GM10847 (cell line): Measurements from ENCODE around the gene BCAP31.

ENCODE experiments used
- POLR2A ChIP-seq: IDR thresholded peaks from 2 replicates; pipeline ENCODE4 v1.6.1; 2011; ENCODE audit not compliant: insufficient read length; ENCODE audit errors: extremely low read depth

BCAP31 gene

DNA sequence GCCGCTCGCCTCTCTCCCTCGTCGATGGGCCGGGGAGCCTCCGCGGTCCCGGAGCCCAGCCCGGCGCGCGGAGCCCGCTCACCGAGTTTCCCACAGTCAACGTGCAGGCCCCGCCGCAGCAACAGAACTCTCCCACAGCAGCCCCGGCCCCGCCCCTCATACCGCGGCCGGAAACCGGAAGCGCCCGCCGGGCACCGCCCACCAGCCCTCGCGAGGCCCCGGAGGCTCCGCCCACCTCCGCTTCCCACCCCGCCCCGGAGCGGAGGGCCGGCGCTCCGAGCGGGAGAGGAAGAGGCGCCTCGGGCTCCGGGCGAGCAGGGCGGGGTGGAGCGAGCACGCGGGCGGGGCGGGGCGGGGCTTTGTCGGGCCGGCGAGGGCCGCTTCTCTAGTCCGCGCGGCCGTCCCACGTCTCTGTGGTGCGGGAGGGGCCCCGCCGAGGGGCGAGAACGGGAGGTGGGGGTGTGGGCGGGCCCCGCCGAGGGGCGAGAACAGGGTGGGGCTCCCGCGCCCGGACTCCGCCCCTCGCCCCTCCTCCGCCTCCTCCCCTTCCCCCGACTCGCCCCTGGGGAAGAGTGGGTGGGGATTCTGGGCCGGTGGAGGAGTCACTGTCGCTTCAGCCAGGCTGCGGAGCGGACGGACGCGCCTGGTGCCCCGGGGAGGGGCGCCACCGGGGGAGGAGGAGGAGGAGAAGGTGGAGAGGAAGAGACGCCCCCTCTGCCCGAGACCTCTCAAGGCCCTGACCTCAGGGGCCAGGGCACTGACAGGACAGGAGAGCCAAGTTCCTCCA lies at the start of gene BCAP31, which contains the start of gene ABCD1:
TSS of gene BCAP31 (minus strand) at position 136 of the 787 bp plus-strand sequence. CDS start 1,143 bp downstream, outside the sequence.
TSS of gene ABCD1 (plus strand) at position 605 of the 787 bp plus-strand sequence. CDS start 411 bp downstream, outside the sequence.
- TF ChIP-seq POLR2A, result peak; percentile 78

DNA sequence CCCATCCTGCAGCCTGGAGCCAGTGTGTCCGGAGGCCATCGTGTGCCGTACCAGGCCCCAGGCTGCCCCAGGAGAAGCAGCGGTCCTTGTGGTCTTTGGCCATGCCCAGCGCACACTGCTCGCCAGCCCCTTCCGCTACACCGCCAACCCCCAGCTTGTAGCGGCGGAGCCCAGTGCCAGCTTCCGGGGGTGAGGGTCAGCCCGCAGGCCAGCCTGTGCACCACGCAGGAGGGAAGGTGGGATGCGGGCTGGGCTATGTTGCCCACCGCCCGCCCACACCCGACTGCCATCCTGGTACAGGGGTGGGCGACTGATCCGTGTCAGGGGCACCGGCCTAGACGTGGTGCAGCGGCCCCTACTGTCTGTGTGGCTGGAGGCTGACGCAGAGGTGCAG lies 49.0 kb upstream of the BCAP31 start:
- no peak for TF ChIP-seq POLR2A

DNA sequence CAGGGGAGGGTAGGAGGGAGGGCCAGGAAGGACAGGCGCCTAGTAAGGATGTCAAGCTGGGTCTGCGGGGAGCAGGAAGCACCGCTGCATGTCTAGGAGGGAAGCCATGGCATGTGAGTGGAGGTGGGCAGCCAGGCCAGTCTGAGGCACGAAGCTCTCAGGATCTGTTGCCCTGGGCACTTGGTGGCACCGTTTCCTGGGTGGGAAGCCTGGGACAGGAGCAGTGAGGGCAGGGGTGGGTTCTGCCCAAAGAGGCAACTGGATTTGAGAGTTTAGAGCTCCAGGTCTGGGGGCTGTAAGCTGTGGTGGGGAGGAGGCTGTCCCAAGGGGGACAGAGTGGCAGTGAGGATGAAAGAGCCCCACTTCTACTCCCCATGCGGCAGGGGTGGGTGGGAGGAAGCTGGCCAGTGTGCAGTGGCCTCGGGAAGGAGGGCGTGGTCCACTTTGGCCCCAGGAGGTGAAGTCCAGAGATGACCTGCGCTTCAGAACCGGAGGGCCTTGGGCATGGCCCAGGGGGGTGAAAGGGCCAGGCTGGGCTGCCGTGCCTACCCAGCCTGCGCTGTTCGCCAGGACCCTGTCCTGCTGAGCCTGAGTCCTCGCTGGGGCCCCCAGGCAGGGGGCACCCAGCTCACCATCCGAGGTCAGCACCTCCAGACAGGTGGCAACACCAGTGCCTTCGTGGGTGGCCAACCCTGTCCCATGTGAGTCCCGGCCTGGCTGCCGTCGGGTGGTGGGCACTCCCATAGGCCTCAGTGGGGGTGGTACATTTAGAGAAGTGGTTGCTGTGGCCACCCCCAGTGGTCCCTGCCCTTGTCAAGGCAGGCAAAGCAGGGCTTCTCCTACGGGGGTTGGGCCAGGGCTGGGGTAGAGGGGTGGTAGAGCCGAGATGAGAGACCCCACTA lies 48.4 kb upstream of the BCAP31 start:
- TF ChIP-seq POLR2A, result no peak

DNA sequence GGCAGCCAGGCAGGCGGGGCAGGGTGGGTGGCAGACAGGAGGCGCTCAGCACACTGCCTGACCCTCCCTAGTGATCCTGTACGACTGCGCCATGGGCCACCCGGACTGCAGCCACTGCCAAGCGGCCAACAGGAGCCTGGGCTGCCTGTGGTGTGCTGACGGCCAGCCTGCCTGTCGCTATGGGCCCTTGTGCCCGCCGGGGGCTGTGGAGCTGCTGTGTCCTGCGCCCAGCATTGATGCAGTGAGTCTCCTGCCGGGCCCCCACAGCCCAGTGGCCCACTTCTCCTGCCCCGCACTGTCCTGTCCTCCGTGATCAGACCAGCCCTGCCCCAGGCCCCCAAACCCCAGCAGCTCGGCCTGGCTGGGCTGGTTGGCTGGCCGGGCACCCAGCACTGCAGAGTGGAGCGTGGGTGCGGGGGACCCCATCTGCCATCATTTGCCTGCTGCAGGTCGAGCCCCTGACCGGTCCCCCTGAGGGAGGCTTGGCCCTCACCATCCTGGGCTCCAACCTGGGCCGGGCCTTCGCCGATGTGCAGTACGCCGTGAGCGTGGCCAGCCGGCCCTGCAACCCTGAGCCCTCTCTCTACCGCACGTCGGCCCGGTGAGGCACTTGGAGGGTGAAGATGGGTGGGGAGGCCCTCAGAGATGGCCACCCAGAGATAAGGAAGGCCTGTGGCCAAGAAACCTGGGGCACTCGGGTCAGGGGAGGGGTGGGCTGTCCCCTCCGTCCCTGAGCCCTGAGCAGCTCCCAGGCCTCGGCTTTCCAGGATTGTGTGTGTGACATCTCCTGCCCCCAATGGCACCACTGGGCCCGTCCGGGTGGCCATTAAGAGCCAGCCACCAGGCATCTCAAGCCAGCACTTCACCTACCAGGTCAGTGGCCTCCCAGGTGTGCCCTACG lies 47.5 kb upstream of the BCAP31 start:
- TF ChIP-seq POLR2A, result no peak

DNA sequence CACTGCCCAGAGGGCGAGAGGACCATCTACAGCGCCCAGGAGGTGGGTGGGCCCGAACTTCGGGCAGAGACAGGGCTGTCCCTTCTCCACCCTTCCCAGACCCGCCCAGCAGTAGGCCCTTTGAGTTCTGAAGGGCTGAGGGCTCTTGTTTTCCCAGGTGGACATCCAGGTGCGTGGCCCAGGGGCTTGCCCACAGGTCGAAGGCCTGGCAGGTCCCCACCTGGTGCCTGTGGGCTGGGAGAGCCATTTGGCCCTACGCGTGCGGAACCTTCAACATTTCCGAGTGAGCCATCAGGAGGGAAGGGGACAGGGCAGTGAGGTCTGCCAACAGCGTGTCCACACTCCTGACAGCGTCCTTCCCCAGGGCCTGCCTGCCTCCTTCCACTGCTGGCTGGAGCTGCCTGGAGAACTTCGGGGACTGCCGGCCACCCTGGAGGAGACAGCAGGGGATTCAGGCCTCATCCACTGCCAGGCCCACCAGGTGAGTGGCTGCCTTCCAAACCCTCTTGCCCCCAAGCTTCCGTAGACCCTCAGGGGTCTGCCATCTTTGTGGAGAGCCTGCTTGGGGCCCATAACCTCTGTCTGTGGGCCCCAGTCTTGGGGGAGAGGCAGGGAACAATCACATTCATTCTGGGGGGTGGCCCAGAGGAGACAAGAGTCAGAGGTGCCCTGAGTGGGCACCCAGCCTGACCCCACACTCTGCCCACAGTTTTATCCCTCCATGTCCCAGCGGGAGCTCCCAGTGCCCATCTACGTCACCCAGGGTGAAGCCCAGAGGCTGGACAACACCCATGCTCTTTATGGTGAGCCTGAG lies 46.6 kb upstream of the BCAP31 start:
- no peak for TF ChIP-seq POLR2A

DNA sequence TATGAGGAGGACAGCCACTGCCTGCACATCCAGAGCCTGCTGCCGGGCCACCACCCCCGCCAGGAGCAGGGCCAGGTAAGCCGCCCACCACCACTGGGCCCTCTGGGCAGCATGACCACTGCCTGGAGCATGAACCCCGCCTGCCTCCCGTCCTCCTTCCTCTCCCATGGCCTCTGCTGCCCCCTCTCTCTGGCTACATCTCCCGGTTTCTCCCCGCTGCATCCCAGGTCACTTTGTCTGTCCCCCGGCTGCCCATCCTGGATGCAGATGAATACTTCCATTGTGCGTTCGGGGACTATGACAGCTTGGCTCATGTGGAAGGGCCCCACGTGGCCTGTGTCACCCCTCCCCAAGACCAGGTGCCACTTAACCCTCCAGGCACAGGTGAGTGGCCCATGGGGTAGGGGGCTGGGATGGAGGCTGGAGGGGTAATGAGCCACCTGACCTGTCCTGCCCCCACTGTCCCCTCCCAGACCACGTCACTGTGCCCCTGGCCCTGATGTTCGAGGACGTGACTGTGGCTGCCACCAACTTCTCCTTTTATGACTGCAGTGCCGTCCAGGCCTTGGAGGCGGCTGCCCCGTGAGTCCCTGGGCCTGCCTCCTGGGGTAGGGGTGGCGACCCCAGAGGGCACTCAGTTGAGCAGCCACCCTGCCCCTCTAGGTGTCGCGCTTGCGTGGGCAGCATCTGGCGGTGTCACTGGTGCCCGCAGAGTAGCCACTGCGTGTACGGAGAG lies 45.8 kb upstream of the BCAP31 start:
- TF ChIP-seq POLR2A, result no peak

DNA sequence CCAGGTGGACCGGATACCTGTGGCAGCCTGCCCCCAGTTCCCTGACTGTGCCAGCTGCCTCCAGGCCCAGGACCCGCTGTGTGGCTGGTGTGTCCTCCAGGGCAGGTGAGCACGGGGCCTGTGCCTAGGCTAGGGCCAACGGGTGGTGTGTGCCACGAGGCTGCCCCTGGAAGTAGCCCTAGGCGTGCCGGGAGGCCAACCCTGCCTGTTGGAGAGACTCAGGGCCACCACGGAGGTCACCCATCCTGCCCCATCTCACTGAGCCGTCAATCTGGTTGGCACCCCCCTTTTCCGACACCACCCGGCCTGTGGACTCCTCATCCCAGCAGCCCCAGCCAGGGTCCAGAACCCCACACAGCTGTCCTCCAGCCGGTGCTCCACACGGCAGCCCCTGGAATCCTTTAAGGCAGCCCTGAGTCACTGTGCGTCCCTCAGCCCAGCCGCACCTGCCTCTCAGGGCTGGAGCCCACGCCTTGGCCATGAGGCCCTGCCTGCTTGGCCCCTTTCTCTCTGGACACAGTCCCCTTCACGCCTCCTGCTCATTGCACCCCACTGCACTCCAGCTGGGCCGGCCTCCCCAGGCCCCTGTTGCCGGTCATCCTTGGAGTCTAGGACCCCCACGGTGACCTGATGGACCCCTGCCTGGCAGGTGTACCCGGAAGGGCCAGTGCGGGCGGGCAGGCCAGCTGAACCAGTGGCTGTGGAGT lies 45.1 kb upstream of the BCAP31 start:
- TF ChIP-seq POLR2A, result no peak

DNA sequence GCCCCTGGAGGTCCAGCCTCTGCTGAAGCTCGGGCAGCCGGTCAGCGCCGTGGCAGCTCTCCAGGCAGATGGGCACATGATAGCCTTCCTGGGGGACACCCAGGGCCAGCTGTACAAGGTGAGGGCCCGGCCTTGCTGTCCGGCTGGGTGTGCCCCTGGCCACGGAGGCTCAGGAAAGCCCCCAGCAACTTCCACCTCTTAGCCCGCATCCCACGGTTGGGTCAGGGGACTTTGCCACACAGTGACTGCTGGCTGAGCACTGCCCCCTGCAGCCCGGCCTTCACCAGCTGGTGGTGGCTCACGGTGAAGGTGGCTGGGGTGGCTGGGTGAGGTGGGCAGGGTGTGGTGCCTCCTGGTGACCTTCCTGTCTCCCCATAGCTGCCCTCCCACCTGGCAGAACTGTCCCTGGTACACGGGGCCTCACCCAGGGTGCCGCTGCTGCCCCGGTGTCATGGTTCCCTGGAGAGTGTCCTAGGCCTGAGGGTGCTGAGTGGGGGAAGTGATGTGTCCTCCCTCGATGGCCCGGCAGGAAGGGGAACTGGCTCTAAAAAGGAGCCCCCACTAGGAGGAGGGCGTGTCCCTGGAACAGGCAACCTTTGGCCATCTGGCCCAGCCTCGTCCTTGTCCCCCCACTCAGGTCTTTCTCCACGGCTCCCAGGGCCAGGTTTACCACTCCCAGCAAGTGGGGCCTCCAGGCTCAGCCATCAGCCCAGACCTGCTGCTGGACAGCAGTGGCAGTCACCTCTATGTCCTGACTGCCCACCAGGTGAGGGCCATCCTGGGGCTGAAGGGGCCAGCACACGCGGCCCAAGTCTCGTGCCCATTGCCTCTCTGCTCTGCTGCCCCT lies 44.3 kb upstream of the BCAP31 start:
- TF ChIP-seq POLR2A, result no peak

DNA sequence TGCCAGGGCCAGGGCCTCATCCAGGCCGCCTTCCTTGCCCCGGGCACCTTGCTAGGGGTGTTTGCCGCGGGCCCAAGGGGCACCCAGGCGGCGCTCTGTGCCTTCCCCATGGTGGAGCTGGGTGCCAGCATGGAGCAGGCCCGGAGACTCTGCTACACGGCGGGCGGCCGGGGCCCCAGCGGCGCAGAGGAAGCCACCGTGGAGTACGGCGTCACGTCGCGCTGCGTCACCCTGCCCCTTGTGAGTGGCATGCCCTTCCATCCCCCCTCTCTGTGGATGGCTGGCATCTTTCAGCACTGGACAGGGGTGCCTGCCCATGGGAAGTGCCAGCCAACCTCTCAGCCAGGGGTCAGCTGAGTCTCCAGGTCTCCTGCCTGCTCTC lies 43.5 kb upstream of the BCAP31 start:
- TF ChIP-seq POLR2A, result no peak

DNA sequence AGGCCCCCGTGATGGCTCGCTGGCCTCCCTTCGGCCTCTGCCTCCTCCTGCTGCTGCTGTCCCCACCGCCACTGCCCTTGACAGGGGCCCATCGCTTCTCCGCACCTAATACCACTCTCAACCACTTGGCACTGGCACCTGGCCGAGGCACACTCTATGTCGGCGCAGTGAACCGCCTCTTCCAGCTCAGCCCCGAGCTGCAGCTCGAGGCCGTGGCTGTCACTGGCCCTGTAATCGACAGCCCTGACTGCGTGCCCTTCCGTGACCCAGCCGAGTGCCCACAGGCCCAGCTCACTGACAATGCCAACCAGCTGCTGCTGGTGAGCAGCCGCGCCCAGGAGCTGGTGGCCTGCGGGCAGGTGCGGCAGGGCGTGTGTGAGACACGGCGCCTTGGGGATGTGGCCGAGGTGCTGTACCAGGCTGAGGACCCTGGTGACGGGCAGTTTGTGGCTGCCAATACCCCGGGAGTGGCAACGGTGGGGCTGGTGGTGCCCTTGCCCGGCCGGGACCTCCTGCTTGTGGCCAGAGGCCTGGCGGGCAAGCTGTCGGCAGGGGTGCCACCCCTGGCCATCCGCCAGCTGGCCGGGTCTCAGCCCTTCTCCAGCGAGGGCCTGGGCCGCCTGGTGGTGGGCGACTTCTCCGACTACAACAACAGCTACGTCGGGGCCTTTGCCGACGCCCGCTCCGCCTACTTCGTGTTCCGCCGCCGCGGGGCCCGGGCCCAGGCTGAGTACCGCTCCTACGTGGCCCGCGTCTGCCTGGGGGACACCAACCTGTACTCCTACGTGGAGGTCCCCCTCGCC lies 42.9 kb upstream of the BCAP31 start:
- TF ChIP-seq POLR2A, result no peak

DNA sequence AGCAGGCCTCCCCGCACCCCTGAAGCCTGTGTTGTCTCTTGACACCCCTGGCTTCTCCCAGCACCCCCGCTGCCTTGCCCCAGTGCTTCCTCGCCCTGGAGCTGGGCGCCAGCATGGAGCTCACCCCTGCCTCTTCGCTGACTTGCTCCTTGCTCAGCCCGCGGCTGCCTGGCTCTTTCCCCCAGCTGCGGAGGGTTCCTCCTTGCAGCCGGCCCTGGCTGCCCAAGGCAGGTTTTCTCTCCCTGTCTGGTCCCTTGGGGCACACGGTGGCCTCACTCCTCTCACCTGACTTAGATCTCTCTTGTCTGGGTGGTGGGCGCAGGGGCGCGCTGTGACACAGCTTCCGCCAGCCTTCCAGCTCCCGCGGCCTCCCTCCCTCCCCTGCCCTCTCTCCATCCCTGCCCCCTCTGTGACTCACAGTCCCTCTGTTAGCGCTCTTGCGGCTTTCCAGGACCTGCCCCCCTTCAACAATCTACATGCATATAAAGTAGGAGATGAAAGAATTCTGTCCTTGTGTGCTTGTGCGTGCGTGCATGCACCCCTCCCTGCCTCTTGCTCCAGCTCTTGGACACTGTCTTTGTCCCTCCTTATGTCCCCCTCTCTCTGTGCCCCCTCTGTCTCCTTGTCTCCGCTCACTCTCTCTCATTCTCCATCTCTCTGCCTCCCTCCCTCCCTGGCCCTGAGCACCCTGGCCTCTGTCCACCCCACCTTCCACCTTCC lies 42.1 kb upstream of the BCAP31 start:
- TF ChIP-seq POLR2A, result no peak
